Stimulated activated memory B cell treated with anti-CD40 and anti-IgM and Interleukin-4, amounts not matched to agents 10 μg/mL and 1 μg/mL and 100 μg/mL, for 72 hours (primary cell): ENCODE measurements around the gene STARD9.

Source experiments
- ATAC-seq: fragments of 150-1000 bp; cut with Tn5 transposase; 2 replicates; pipeline ENCODE4 v1.10.0; 2021
- H3K27ac Mint-ChIP-seq: one replicate; pipeline ENCODE4 v1.8.0; 2022; ENCODE audit warnings: mild to moderate bottlenecking, mixed read lengths
- H3K27me3 Mint-ChIP-seq: one replicate; pipeline ENCODE4 v1.8.0; 2022; ENCODE audit warnings: mixed read lengths
- H3K36me3 Mint-ChIP-seq: one replicate; pipeline ENCODE4 v1.8.0; 2022; ENCODE audit warnings: mixed read lengths
- H3K4me1 Mint-ChIP-seq: one replicate; pipeline ENCODE4 v1.8.0; 2022; ENCODE audit warnings: mixed read lengths
- H3K4me3 Mint-ChIP-seq: one replicate; pipeline ENCODE4 v1.8.0; 2022; ENCODE audit warnings: mild to moderate bottlenecking, moderate library complexity, mixed read lengths
- H3K9me3 Mint-ChIP-seq: one replicate; pipeline ENCODE4 v1.8.0; 2022; ENCODE audit warnings: mixed read lengths

STARD9 gene

DNA sequence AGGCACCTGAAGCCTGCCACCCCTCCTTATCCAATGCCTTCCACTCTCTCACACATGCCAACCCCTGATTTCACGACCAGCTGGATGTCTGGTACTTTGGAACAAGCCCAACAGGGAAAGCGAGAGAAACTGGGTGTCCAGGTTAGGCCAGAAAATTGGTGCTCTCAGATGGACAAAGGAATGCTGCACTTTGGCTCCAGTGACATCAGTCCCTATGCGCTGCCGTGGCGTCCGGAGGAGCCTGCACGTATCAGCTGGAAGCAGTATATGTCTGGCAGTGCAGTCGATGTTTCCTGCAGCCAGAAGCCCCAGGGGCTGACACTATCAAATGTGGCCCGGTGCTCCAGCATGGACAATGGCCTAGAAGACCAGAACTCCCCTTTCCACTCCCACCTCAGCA, 116.4 kb downstream of the STARD9 start:
- ATAC-seq: no peak
- Mint-ChIP-seq H3K9me3 (no peaks in the 10 kb centered on the region), H3K27me3 (no peaks in the 10 kb centered on the region), H3K4me1 (no peaks in the 10 kb centered on the region), H3K4me3 (no peak overlapping the region), H3K36me3 (peaks cover 9% of the 10 kb centered on the region), H3K27ac (no peak overlapping the region)

DNA sequence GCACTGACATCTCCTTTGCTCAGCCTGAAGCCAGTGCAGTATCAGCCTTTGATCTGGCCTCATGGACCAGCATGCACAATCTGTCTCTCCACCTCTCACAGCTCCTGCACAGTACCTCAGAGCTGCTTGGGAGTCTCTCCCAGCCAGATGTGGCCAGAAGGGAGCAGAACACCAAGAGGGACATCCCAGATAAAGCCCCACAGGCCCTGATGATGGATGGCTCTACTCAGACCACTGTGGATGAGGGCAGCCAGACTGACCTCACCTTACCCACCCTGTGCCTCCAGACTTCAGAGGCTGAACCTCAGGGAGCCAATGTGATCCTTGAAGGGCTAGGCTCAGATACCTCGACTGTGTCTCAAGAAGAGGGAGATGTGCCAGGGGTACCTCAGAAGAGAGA, 117.1 kb downstream of the STARD9 start:
- H3K27me3 Mint-ChIP-seq: no peaks in the 10 kb centered on the region

DNA sequence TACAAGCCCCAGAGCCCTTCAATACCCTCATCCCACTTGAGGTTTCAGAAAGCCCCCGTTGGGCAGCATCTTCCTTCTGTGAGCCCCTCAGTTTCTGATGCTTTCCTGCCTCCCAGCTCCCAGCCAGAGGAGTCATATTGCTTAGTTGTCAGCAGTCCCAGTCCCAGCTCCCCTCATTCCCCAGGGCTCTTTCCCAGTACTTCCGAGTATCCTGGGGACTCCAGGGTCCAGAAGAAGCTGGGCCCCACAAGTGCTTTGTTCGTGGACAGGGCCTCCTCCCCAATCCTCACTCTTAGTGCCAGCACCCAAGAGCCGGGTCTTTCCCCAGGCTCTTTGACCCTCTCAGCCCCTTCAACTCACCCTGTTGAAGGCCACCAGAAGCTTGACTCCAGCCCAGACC, 117.6 kb downstream of the STARD9 start:
- peaks cover 10% of the 10 kb centered on the region for H3K36me3 Mint-ChIP-seq
- ATAC-seq: no peak
- H3K27ac Mint-ChIP-seq: no peak overlapping the region
- no peaks in the 10 kb centered on the region for H3K9me3 Mint-ChIP-seq
- H3K4me1 Mint-ChIP-seq: no peaks in the 10 kb centered on the region
- H3K27me3 Mint-ChIP-seq: no peaks in the 10 kb centered on the region
- no peak overlapping the region for H3K4me3 Mint-ChIP-seq

More for the DNA sequence above, 117.1 kb downstream of the STARD9 start:
- Mint-ChIP-seq H3K36me3 (peaks cover 9% of the 10 kb centered on the region), H3K4me3 (no peak overlapping the region), H3K9me3 (no peaks in the 10 kb centered on the region), H3K27ac (no peak overlapping the region), H3K4me1 (no peaks in the 10 kb centered on the region)
- ATAC-seq: no peak

DNA sequence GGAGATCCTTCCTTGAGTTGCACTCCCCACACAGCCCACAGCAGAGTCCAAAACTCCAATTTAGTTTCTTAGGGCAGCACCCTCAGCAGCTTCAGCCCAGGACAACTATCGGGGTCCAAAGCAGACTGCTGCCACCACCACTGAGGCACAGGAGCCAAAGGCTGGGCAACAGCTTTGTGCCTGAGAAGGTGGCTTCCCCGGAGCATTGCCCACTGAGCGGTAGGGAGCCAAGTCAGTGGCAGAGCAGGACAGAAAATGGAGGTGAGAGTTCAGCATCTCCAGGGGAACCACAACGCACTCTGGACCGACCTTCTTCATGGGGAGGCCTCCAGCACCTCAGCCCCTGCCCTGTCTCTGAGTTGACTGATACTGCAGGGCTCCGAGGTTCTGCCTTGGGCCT, 118.1 kb downstream of the STARD9 start:
- Mint-ChIP-seq H3K27me3 (no peaks in the 10 kb centered on the region), H3K27ac (no peak overlapping the region), H3K4me3 (no peak overlapping the region), H3K4me1 (no peaks in the 10 kb centered on the region), H3K9me3 (no peaks in the 10 kb centered on the region), H3K36me3 (peaks cover 13% of the 10 kb centered on the region)
- no peak for ATAC-seq

DNA sequence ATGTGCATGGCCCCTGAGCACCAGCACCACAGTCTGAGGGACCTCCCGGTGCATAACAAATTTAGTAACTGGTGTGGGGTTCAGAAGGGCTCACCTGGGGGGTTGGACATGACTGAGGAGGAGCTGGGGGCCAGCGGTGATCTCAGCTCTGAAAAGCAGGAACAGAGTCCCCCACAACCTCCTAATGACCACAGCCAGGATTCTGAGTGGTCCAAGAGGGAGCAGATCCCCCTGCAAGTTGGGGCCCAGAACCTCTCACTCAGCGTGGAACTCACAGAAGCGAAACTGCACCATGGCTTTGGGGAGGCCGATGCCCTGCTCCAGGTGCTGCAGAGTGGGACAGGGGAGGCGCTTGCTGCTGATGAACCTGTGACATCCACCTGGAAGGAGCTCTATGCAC, 118.5 kb downstream of the STARD9 start:
- no peaks in the 10 kb centered on the region for H3K9me3 Mint-ChIP-seq
- H3K4me3 Mint-ChIP-seq: no peak overlapping the region
- no peak overlapping the region for H3K27ac Mint-ChIP-seq
- H3K27me3 Mint-ChIP-seq: no peaks in the 10 kb centered on the region
- H3K4me1 Mint-ChIP-seq: no peaks in the 10 kb centered on the region
- H3K36me3 Mint-ChIP-seq: peaks cover 16% of the 10 kb centered on the region
- ATAC-seq: no peak

DNA sequence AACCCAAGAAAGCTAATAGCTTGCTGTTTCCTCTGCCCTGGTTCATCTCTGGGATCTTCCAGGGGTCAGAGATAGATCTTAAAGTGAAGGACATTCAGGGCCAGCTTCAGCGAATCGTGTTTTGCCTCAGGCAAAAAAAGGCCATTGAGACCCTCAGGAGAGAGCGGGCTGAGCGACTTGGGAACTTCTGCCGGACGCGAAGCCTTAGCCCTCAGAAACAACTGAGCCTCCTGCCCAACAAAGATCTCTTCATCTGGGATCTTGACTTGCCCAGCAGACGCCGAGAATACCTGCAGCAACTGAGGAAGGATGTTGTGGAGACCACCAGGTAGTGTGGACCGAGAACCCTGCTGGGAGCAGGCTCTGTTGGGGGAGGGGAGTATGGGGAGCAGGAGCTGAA, 119.0 kb downstream of the STARD9 start:
- no peak for ATAC-seq
- H3K4me1 Mint-ChIP-seq: no peaks in the 10 kb centered on the region
- H3K9me3 Mint-ChIP-seq: no peaks in the 10 kb centered on the region
- H3K36me3 Mint-ChIP-seq: peaks cover 21% of the 10 kb centered on the region
- H3K27me3 Mint-ChIP-seq: no peaks in the 10 kb centered on the region
- H3K27ac Mint-ChIP-seq: no peak overlapping the region
- H3K4me3 Mint-ChIP-seq: no peak overlapping the region

DNA sequence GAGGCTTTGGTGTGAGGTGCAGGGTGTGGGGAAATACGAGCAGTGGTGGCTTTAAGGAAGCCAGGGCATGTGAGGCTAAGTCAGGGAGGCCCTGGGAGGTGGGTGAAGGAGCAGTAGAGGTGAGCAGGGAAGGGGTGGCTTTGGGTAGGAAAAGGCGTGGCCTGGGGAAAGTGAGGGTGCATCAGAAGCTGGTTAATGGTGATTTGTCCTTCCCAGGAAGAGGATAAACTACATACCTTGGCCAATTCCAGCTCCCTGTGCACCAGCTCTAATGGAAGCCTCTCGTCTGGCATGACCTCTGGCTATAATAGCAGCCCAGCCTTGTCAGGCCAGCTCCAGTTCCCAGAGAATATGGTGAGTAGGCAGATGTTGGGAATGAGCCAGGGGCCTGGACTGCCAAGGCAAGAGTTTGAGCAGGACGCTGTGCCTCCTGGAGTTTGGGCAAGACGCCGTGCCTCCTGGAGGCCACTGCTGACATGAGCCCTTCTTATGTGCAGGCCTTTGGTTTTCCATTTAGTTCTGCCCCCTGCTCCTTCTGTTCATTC, 120.2 kb downstream of the STARD9 start:
- no peak overlapping the region for H3K4me3 Mint-ChIP-seq
- no peaks in the 10 kb centered on the region for H3K9me3 Mint-ChIP-seq
- peaks cover 28% of the 10 kb centered on the region for H3K36me3 Mint-ChIP-seq
- no peaks in the 10 kb centered on the region for H3K4me1 Mint-ChIP-seq
- H3K27ac Mint-ChIP-seq: no peak overlapping the region
- no peaks in the 10 kb centered on the region for H3K27me3 Mint-ChIP-seq
- ATAC-seq: no peak

DNA sequence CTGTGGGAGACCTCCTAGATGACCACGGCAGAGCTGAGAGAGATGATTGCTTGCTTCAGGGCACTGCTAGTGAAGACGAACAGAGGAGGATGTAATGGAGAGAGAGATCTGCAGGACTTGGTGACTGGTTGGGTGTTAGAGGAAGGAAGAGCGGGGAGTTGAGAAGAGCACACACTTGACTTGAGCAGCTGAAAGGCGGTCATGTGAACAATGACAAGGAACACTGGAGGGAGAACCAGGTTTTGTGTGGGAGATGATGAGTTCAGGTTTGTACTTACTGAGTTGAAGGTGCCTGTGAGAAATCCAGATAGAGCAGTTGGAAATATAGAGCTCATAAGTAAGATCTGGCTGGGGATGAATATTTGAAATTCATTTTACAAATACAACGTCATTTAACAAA, 121.2 kb downstream of the STARD9 start:
- no peak for ATAC-seq
- Mint-ChIP-seq H3K4me1 (no peaks in the 10 kb centered on the region), H3K9me3 (no peaks in the 10 kb centered on the region), H3K27ac (no peak overlapping the region), H3K27me3 (no peaks in the 10 kb centered on the region), H3K4me3 (no peak overlapping the region), H3K36me3 (peaks cover 36% of the 10 kb centered on the region)

DNA sequence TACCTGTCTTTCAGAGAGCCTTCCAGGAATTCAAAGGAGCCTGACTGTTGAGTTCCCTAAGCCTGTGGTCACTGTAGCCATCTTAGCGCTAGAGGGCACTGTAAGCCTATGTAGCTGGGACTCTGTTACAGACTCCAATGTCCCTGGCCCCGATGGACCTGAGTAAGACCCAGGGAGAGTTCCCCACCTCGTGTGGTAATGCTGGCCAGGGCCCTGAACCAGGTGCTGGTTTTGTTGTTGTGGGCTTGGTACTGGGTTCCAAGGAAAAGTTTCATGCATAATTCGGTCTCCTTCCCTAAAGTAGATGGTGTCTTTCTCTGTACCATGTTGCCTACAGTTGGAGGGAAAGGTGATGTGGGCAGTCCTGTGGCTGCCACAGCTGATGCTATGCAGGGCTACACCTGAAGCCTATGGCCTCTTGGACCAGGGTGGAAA, 129.1 kb downstream of the STARD9 start:
- no peaks in the 10 kb centered on the region for H3K4me1 Mint-ChIP-seq
- peak; percentile 83 for ATAC-seq
- no peak overlapping the region for H3K27ac Mint-ChIP-seq
- H3K9me3 Mint-ChIP-seq: no peaks in the 10 kb centered on the region
- peaks cover 15% of the 10 kb centered on the region for H3K36me3 Mint-ChIP-seq
- no peaks in the 10 kb centered on the region for H3K27me3 Mint-ChIP-seq
- H3K4me3 Mint-ChIP-seq: no peak overlapping the region

DNA sequence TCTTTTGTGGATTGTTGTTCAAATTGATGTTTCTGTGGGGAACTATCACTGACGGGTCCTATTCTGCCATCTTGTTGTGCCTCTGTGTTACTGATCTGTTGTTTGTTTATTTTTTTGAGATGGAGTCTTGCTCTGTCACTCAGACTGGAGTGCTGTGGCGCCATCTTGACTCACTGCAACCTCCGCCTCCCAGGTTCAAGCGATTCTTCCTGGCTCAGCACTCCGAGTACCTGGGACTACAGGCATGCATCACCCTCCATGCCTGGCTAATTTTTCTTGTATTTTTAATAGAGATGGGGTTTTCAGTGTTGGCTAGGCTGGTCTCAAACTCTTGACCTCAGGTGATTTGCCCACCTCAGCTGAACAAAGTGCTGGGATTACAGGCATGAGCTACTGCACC, 129.9 kb downstream of the STARD9 start:
- Mint-ChIP-seq H3K27ac (no peak overlapping the region), H3K4me3 (no peak overlapping the region), H3K36me3 (peaks cover 11% of the 10 kb centered on the region), H3K4me1 (no peaks in the 10 kb centered on the region), H3K9me3 (no peaks in the 10 kb centered on the region), H3K27me3 (no peaks in the 10 kb centered on the region)
- no peak for ATAC-seq

DNA sequence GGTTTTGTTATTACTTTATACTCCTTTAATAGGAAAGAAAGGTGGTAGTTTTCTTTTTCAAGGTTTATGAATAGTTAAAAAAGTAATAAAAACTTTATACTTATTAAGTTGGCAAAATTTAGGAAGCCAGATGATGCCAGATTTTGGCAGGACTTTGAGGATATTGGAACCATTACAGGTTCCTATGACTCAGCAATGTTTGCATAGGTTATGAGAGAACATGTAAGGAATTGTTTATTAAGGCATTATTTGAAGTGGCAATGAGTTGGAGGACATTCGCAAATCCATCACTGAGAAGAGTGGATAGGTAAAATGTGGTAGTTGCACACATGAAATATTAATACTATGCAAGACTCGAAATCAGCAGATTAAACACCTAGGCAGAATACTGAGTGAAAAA, 131.7 kb downstream of the STARD9 start:
- no peak overlapping the region for H3K4me3 Mint-ChIP-seq
- H3K9me3 Mint-ChIP-seq: no peaks in the 10 kb centered on the region
- no peaks in the 10 kb centered on the region for H3K4me1 Mint-ChIP-seq
- no peaks in the 10 kb centered on the region for H3K27me3 Mint-ChIP-seq
- H3K36me3 Mint-ChIP-seq: no peaks in the 10 kb centered on the region
- no peak for ATAC-seq
- H3K27ac Mint-ChIP-seq: no peak overlapping the region

DNA sequence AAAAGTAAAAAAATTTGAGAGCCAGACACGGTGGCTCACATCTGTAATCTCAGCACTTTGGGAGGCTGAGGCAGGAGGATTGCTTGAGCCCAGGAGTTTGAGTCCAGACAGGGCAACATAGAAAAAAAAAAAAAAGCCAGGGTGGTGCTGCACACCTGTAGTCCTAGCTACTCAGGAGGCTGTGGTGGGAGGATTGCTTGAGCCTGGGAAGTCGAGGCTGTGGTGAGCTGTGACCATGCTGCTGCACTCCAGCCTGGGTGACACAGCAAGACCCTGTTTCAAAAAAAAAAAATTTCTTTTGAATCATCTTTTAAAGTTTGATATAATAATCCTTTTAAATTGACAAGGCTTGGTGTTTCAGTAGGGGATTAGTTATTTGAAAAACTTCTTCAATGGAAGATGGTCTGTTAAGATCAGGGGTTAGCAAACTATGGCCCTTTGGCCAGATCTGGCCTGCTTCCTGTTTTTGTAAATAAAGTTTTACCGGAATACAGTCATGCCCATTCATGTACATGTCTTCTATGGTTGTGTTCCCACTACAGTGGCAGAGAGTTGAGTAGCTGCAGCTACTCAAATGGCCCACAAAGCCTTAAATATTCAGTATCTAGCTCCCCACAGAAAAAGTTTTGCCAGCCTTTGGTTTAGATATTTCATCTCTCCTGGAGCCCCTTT, 132.6 kb downstream of the STARD9 start:
- Mint-ChIP-seq H3K27ac (no peak overlapping the region), H3K9me3 (no peaks in the 10 kb centered on the region), H3K36me3 (no peaks in the 10 kb centered on the region), H3K4me3 (no peak overlapping the region), H3K27me3 (no peaks in the 10 kb centered on the region), H3K4me1 (no peaks in the 10 kb centered on the region)
- no peak for ATAC-seq

DNA sequence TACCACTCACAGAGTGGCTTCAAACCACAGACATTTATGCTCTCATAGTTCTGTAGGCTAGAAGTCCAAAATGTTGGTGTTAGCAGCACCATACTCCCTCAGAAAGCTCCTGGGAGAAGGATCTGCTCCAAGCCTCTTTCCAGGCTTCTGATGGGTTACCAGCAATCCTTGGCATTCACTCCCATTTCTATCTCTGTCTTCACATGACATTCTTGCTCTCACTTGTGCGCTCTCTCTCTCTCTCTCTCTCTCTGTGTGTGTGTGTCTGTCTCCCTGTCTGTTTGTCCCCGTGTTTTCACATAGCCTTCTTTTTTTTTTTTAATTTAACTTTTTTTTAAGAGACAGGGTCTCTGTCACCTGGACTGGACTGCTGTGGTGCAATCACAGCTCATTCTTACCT, 135.3 kb downstream of the STARD9 start:
- Mint-ChIP-seq H3K4me1 (no peaks in the 10 kb centered on the region), H3K27me3 (no peaks in the 10 kb centered on the region), H3K4me3 (no peak overlapping the region), H3K36me3 (no peaks in the 10 kb centered on the region), H3K9me3 (no peaks in the 10 kb centered on the region), H3K27ac (no peak overlapping the region)
- ATAC-seq: no peak

DNA sequence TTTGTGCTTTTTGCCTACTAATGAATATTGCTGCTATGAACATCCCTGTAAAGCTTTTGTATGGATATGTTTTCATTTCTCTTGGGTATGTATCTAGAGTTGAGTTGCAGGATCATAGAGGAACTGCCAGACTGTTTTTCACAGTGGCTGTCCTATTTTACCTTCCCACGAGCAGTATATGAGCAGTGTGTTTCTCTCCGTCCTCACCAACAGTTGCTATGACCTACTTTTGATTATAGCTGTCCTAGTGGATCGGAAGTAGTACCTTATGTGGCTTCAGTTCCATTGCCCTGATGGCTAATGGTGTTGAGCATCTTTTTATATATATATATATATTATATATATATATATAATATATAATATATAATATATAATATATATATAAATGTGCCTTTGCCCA, 136.3 kb downstream of the STARD9 start:
- Mint-ChIP-seq H3K36me3 (no peaks in the 10 kb centered on the region), H3K27me3 (no peaks in the 10 kb centered on the region), H3K9me3 (no peaks in the 10 kb centered on the region), H3K4me3 (no peak overlapping the region), H3K4me1 (no peaks in the 10 kb centered on the region), H3K27ac (no peak overlapping the region)
- ATAC-seq: no peak

DNA sequence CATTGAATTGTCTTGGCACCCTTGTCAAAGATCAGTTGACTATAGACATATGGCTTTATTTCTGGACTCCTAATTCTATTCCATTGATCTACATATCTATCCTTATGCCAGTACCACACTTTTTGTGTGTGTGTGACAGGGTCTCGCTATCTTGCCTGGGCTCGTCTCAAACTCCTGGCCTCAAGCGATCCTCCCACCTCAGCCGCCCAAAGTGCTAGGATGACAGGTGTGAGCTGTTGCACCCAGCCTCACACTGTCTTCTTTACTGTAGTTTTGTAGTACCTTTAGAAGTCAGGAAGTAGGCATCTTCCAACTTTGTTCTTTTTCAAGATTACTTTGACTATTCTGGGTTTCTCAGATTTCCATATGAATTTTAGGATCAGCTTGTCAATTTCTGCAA, 137.2 kb downstream of the STARD9 start:
- no peak for ATAC-seq
- Mint-ChIP-seq H3K27me3 (no peaks in the 10 kb centered on the region), H3K9me3 (no peaks in the 10 kb centered on the region), H3K4me3 (no peak overlapping the region), H3K4me1 (no peaks in the 10 kb centered on the region), H3K27ac (no peak overlapping the region), H3K36me3 (no peaks in the 10 kb centered on the region)

DNA sequence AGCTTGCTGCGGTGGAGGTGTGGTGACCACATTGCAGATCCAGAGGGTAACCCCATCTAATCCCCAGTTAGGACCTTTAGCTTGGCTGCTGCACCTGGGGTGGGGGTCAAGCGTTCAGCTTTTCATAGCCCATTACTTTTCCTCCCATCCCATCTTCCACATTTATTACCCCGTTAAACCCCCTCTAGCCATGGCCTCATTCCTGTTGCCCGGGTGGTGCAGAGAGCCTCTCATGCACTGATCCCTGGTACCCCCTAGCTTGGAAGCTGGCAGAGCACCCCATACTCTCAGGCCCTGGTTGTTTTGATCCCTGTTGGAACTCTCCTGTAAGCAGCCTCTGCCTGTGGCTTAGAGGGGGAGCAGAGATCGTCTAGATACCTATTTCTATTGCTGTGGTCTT, 140.7 kb downstream of the STARD9 start:
- Mint-ChIP-seq H3K4me3 (no peak overlapping the region), H3K36me3 (no peaks in the 10 kb centered on the region), H3K27ac (no peak overlapping the region), H3K4me1 (no peaks in the 10 kb centered on the region), H3K27me3 (no peaks in the 10 kb centered on the region), H3K9me3 (no peaks in the 10 kb centered on the region)
- ATAC-seq: no peak
